Measurements from ENCODE around the gene BEST4.
"Not testable (repeated sequence)": the region's sequence is repeated elsewhere in the genome, so short reads cannot be mapped to it uniquely, and the experiment has no call there.

BEST4 gene

DNA sequence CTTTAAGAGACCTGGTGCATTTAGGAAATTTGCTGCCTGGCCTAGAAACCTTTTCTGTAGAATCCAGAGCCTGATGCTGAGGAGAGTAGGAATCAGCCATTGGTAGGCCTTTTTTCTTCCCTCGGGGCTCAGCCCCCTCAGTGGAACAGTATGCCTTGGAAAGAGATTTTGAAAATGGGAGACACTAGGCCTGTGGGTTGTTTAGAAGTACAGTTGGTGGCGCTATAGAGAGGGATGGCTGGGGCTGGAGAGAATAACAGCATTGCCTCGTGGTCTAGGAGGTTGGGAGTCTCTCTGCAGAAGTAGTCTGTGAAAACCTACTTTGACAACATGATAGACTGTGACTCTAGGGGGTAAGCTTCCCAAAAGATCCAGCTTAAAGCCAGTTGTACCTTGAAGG is 40.1 kb downstream of the BEST4 start:
- no peak overlapping the region for H3K27ac ChIP-seq (ENCODE audit: low read depth, low read length)
- H3K4me1 ChIP-seq (ENCODE audit: insufficient read depth, low read length): no peaks in the 10 kb centered on the region
- no peaks in the 10 kb centered on the region for H3K36me3 ChIP-seq (ENCODE audit: insufficient read depth, low read length)
- no peaks in the 10 kb centered on the region for H3K27me3 ChIP-seq (ENCODE audit: control insufficient read depth in 1 of 2, insufficient read depth in 2 of 2, low read length in 2 of 2)
- H3K9me3 ChIP-seq (ENCODE audit: low read length): no peaks in the 10 kb centered on the region
- H3K4me3 ChIP-seq (ENCODE audit: low read depth in 1 of 2, low read length in 2 of 2): no peak overlapping the region
- no peak overlapping the region for H3K9ac ChIP-seq (ENCODE audit: low read length)

DNA sequence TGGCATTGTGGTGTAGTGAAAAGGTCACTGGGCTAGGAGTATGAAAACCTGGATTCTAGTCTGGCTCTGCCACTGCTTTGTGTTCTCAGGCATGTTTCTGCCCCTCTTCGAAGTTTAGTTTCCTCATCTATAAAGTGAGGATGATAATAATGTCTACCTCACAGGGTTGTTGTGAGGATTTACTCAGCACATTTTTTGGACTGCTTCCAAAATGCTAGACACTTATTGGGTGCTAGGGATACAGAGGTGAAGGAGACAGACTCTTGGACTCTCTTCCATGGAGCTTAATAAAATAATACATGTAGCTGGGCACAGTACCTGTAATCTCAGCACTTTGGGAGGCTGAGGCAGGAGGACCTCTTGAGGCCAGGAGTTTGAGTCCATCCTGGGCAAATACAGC is 44.8 kb downstream of the BEST4 start:
- no peak overlapping the region for H3K27ac ChIP-seq (ENCODE audit: low read depth, low read length)
- no peaks in the 10 kb centered on the region for H3K36me3 ChIP-seq (ENCODE audit: insufficient read depth, low read length)
- H3K4me3 ChIP-seq (ENCODE audit: low read depth in 1 of 2, low read length in 2 of 2): no peak overlapping the region

DNA sequence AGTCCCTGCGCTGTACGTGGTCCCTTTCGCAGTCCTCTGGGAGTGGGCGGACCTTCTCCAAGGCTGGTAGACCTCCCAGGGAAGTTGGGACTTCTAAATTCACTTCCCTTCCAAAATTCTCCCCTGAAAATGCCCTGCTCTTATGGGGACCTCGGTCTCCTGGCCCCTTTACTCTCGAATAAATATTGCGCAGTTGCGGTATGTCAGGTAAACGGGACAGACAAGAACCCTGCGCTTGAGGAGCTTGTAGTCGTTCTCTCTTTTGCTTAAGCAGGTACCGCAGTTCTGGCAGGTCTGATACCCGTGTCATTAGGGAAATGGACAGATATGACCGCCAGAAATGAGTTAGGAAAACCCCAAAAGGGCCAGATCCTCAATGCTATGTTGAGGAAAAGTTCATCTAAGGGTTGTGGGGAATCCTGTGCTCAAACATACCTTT is 47.8 kb downstream of the BEST4 start:
- Histone ChIP-seq H3K27me3 (ENCODE audit: control insufficient read depth in 1 of 2, insufficient read depth in 2 of 2, low read length in 2 of 2) (no peaks in the 10 kb centered on the region), H3K4me3 (ENCODE audit: low read depth in 1 of 2, low read length in 2 of 2) (peak overlapping the region in 1 of 2 donors; percentile 69), H3K4me1 (ENCODE audit: insufficient read depth, low read length) (peaks cover 8% of the 10 kb centered on the region), H3K9ac (ENCODE audit: low read length) (no peak overlapping the region), H3K9me3 (ENCODE audit: low read length) (no peaks in the 10 kb centered on the region), H3K27ac (ENCODE audit: low read depth, low read length) (no peak overlapping the region), H3K36me3 (ENCODE audit: insufficient read depth, low read length) (no peaks in the 10 kb centered on the region)

More for the DNA sequence above, 44.8 kb downstream of the BEST4 start:
- H3K9me3 ChIP-seq (ENCODE audit: low read length): no peaks in the 10 kb centered on the region
- H3K9ac ChIP-seq (ENCODE audit: low read length): no peak overlapping the region
- H3K27me3 ChIP-seq (ENCODE audit: control insufficient read depth in 1 of 2, insufficient read depth in 2 of 2, low read length in 2 of 2): no peaks in the 10 kb centered on the region
- H3K4me1 ChIP-seq (ENCODE audit: insufficient read depth, low read length): peaks cover 8% of the 10 kb centered on the region

DNA sequence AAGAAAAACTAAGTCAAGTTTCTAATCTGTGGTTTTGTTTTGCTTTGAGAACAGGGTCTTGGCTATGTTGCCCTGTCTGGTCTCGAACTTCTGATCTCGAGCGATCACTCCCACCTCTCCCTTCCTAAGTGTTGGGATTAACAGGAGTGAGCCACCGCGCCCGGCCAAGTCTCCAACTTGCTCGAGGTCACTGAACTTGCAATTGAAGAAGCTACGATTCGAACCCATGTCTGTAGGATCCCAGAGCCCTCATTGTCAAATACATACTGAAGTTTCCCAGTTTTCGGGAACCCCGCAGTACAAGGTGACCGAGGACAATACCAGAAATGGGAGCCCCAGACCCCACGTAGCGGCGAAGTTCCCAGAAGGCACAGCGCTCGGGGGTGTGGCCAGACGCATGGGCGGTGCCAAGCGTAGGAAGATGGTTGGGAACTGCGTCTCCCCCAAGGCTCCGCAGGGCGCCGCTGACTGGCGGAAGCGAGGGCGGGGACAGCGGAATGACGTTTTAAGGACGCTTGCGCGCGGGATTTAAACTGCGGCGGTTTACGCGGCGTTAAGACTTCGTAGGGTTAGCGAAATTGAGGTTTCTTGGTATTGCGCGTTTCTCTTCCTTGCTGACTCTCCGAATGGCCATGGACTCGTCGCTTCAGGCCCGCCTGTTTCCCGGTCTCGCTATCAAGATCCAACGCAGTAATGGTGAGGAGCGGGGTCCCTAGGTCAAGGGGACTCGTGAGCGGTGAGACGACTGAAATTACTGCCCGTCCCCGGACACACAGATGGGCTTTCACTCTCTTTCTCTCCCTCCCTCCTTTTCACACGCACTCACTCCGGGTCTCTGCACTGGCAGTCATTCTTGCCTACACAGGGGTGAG is 48.4 kb downstream of the BEST4 start, which contains the start of gene KIF2C:
TSS of gene KIF2C (plus strand) at position 531 of the 872 bp plus-strand sequence. CDS start at position 627, 96 bp downstream.
- no peaks in the 10 kb centered on the region for H3K36me3 ChIP-seq (ENCODE audit: insufficient read depth, low read length)
- H3K4me3 ChIP-seq (ENCODE audit: low read depth in 1 of 2, low read length in 2 of 2): peak within 1 kb of the TSS; percentile 25 to 69
- H3K27me3 ChIP-seq (ENCODE audit: control insufficient read depth in 1 of 2, insufficient read depth in 2 of 2, low read length in 2 of 2): no peaks in the 10 kb centered on the region
- H3K9me3 ChIP-seq (ENCODE audit: low read length): no peaks in the 10 kb centered on the region
- peak within 1 kb of the TSS; percentile 29 for H3K9ac ChIP-seq (ENCODE audit: low read length)
- H3K4me1 ChIP-seq (ENCODE audit: insufficient read depth, low read length): peaks cover 8% of the 10 kb centered on the region
- H3K27ac ChIP-seq (ENCODE audit: low read depth, low read length): peak within 1 kb of the TSS; percentile 62

DNA sequence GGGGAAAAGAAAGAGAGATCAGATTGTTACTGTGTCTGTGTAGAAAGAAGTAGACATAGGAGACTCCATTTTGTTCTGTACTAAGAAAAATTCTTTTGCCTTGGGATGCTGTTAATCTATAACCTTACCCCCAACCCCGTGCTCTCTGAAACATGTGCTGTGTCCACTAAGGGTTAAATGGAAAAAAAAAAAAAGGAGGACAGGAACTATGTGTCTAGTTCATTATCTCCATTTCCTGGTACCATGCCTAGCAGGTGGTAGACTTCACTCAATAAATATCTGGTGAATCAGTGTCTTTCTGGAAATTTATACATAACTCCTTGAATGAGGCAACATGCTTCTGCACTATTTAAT is 49.0 kb downstream of the BEST4 start:
- not testable (repeated sequence) for H3K27me3 ChIP-seq (ENCODE audit: control insufficient read depth in 1 of 2, insufficient read depth in 2 of 2, low read length in 2 of 2); H3K9me3 ChIP-seq (ENCODE audit: low read length); H3K4me1 ChIP-seq (ENCODE audit: insufficient read depth, low read length); H3K36me3 ChIP-seq (ENCODE audit: insufficient read depth, low read length)
- peak overlapping the region; percentile 62 for H3K27ac ChIP-seq (ENCODE audit: low read depth, low read length)
- peak overlapping the region; percentile 25 to 69 for H3K4me3 ChIP-seq (ENCODE audit: low read depth in 1 of 2, low read length in 2 of 2)
- peak overlapping the region; percentile 29 for H3K9ac ChIP-seq (ENCODE audit: low read length)

DNA sequence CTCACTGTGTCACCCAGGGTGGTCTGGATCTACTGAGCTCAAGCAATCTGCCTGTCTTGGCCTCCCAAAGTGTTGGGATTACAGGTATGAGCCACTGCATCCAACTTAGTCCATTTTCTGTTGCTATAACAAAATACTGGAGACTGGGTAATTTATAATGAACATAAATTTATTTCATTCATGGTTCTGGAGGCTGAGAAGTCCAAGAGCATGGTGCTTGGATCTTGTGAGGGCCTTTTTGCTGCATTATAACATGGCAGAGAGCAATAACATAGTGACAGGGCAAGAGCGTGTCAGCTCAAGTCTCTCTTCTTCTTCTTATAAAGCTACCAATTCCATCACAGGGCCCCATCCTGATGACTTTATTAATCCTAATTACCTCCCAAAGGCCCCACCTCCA is 52.0 kb downstream of the BEST4 start:
- H3K9me3 ChIP-seq (ENCODE audit: low read length): no peaks in the 10 kb centered on the region
- no peaks in the 10 kb centered on the region for H3K27me3 ChIP-seq (ENCODE audit: control insufficient read depth in 1 of 2, insufficient read depth in 2 of 2, low read length in 2 of 2)
- no peak overlapping the region for H3K9ac ChIP-seq (ENCODE audit: low read length)
- no peak overlapping the region for H3K27ac ChIP-seq (ENCODE audit: low read depth, low read length)
- no peak overlapping the region for H3K4me3 ChIP-seq (ENCODE audit: low read depth in 1 of 2, low read length in 2 of 2)
- no peaks in the 10 kb centered on the region for H3K36me3 ChIP-seq (ENCODE audit: insufficient read depth, low read length)
- H3K4me1 ChIP-seq (ENCODE audit: insufficient read depth, low read length): peaks cover 9% of the 10 kb centered on the region

DNA sequence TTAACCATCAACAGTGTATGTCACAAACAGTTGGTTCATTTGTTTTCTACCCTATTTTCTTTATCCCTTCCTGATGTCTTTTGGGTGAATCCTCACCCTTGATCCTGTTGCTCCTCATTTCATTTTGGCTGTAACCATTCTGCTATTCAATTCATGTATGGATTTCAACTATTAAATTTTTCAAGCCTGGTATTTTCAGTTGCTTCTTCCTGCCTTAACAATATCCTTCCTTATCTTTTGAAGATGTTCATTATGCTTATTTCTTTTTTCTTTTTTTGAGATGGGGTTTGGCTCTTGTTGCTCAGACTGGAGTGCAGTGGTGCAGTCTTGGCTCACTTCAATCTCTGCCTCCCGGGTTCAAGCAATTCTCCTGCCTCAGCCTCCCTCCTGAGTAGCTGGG is 54.2 kb downstream of the BEST4 start:
- Histone ChIP-seq H3K27ac (ENCODE audit: low read depth, low read length) (no peak overlapping the region), H3K36me3 (ENCODE audit: insufficient read depth, low read length) (no peaks in the 10 kb centered on the region), H3K9me3 (ENCODE audit: low read length) (no peaks in the 10 kb centered on the region), H3K27me3 (ENCODE audit: control insufficient read depth in 1 of 2, insufficient read depth in 2 of 2, low read length in 2 of 2) (no peaks in the 10 kb centered on the region), H3K9ac (ENCODE audit: low read length) (no peak overlapping the region), H3K4me3 (ENCODE audit: low read depth in 1 of 2, low read length in 2 of 2) (no peak overlapping the region), H3K4me1 (ENCODE audit: insufficient read depth, low read length) (peaks cover 9% of the 10 kb centered on the region)
